ENCODE measurements around the gene MAPK8IP3.

GRCh38 chr16:1734816-1735215 lies 28.8 kb downstream of the MAPK8IP3 start:
- TF ChIP-seq POLR2A (IDR thresholded peaks at IDR 0.05; ENCODE audit: low read length) (no peak), GATA1 (IDR thresholded peaks at IDR 0.05; ENCODE audit: low read depth, low read length) (no peak)

Data from erythroblast (primary cell).